ENCODE results near the gene SLC9A3.

Gene SLC9A3

GRCh38 chr5:442335-443238 is 81.7 kb downstream of the SLC9A3 start, which contains the start of gene EXOC3:
TSS of gene EXOC3 (plus strand) at chr5:443176. CDS start at chr5:446206, 3,030 bp downstream.
- DNase-seq (ENCODE audit: low spot score), result peak; percentile 98

- no peak for DNase-seq (ENCODE audit: low spot score)
Measured at GRCh38 chr5:441996-442334, 82.3 kb downstream of the SLC9A3 start.

GRCh38 chr5:440401-441201 is 83.6 kb downstream of the SLC9A3 start:
- no peak for DNase-seq (ENCODE audit: low spot score)

GRCh38 chr5:439636-440035 is 84.6 kb downstream of the SLC9A3 start:
- DNase-seq (ENCODE audit: low spot score), result no peak

- DNase-seq (ENCODE audit: low spot score), result no peak
Measured at GRCh38 chr5:439181-439580, 85.1 kb downstream of the SLC9A3 start.

- DNase-seq (ENCODE audit: low spot score), result no peak
Measured at GRCh38 chr5:438481-438981, 85.7 kb downstream of the SLC9A3 start.

- no peak for DNase-seq (ENCODE audit: low spot score)
Measured at GRCh38 chr5:437281-437771, 86.9 kb downstream of the SLC9A3 start.

GRCh38 chr5:436641-436975 is 87.6 kb downstream of the SLC9A3 start:
- DNase-seq (ENCODE audit: low spot score), result no peak

- DNase-seq (ENCODE audit: low spot score), result peak; percentile 70
Measured at GRCh38 chr5:435961-436640, 88.1 kb downstream of the SLC9A3 start.

- no peak for DNase-seq (ENCODE audit: low spot score)
Measured at GRCh38 chr5:435156-435790, 89.0 kb downstream of the SLC9A3 start.

GRCh38 chr5:434443-435146 is 89.7 kb downstream of the SLC9A3 start:
- DNase-seq (ENCODE audit: low spot score), result no peak

- DNase-seq (ENCODE audit: low spot score), result no peak
Measured at GRCh38 chr5:433836-434235, 90.4 kb downstream of the SLC9A3 start.

- no peak for DNase-seq (ENCODE audit: low spot score)
Measured at GRCh38 chr5:432928-433791, 91.1 kb downstream of the SLC9A3 start.

GRCh38 chr5:432201-432927 is 91.9 kb downstream of the SLC9A3 start:
- DNase-seq (ENCODE audit: low spot score), result no peak

- no peak for DNase-seq (ENCODE audit: low spot score)
Measured at GRCh38 chr5:431711-432050, 92.6 kb downstream of the SLC9A3 start.

- peak; percentile 94 for DNase-seq (ENCODE audit: low spot score)
Measured at GRCh38 chr5:431001-431710, 93.1 kb downstream of the SLC9A3 start.

GRCh38 chr5:430214-430925 is 93.9 kb downstream of the SLC9A3 start:
- DNase-seq (ENCODE audit: low spot score), result no peak

Measured in iPS-NIHi11 (cell line).